ENCODE measurements around the gene SLC26A9. TPM values are rescaled to one million over a fixed set of nuclear protein-coding genes. Genes with fewer than 3 reads are reported as not detected.

Gene SLC26A9
- total and polyA plus RNA-seq, 2 of the 4 experiments (the other 2 are of a cell fraction) = not detected

- Histone ChIP-seq H3K36me3 (ENCODE audit: control insufficient read depth, insufficient read depth, low read length) (no peaks in the 10 kb centered on the region), H2BK20ac (ENCODE audit: low read depth, low read length) (no peak overlapping the region), H4K91ac (ENCODE audit: insufficient read depth, low read depth, low read length) (no peak overlapping the region), H3K4me3 (ENCODE audit: insufficient read depth, low read depth, low read length) (no peak overlapping the region), H4K8ac (ENCODE audit: low read depth in 2 of 2, low read length in 2 of 2) (no peak overlapping the region), H3K4me2 (ENCODE audit: low read depth, low read length) (no peak overlapping the region), H2AFZ (replicated peaks; ENCODE audit: low read length, poor library complexity) (no peak overlapping the region), H3K9ac (ENCODE audit: low read depth, low read length) (no peak overlapping the region), H3K9me1 (ENCODE audit: insufficient read depth, low read length) (0 out of 2 replicates have a peak, but pooled peaks cover 2% of the 10 kb centered on the region), H3K79me1 (ENCODE audit: low read depth in 1 of 2, low read length in 2 of 2) (no peaks in the 10 kb centered on the region), H4K20me1 (ENCODE audit: insufficient read depth, low read length) (no peaks in the 10 kb centered on the region), H3K18ac (ENCODE audit: low read depth, low read length) (no peak overlapping the region), H2BK120ac (ENCODE audit: low read depth, low read length) (no peak overlapping the region), H3K23ac (ENCODE audit: low read depth, low read length) (no peak overlapping the region), H2AK9ac (replicated peaks; ENCODE audit: low read depth, low read length, poor library complexity) (no peak overlapping the region), H3K4ac (ENCODE audit: low read depth, low read length) (no peak overlapping the region), H3K56ac (ENCODE audit: extremely low read depth, insufficient read depth, low read length) (no peak overlapping the region), H2BK15ac (ENCODE audit: low read depth, low read length) (no peak overlapping the region), H3K14ac (replicated peaks; ENCODE audit: low read depth, low read length) (no peak overlapping the region), H4K5ac (ENCODE audit: low read depth, low read length) (no peak overlapping the region), H3K4me1 (ENCODE audit: control insufficient read depth, insufficient read depth, low read length) (peaks cover 6% of the 10 kb centered on the region), H2AK5ac (ENCODE audit: low read depth, low read length) (no peak overlapping the region), H2BK5ac (ENCODE audit: low read depth, low read length, poor library complexity, severe bottlenecking) (no peak overlapping the region), H3K9me3 (ENCODE audit: control insufficient read depth, insufficient read depth, low read length) (no peaks in the 10 kb centered on the region), H3K27ac (ENCODE audit: insufficient read depth, low read length) (no peak overlapping the region), H3K27me3 (ENCODE audit: control insufficient read depth, insufficient read depth, low read length) (peaks cover 32% of the 10 kb centered on the region)
- WGBS, 2 experiments (ENCODE audit: extremely low coverage in 2 of 2, insufficient read length in 1 of 2) = no CpG with 5 or more reads among the region's 1 CpG
- in situ Hi-C loops (cut with MboI; ENCODE audit: low sequenced_read_pairs) = no loop called here
- TF ChIP-seq RAD21 (IDR thresholded peaks at IDR 0.05; ENCODE audit: low read length) (no peak), NFE2L2 (IDR thresholded peaks at IDR 0.05; ENCODE audit: low read depth, low read length) (no peak), RCOR1 (IDR thresholded peaks at IDR 0.05; ENCODE audit: insufficient replicate concordance, low read length) (no peak), MXI1 (IDR thresholded peaks at IDR 0.05; ENCODE audit: borderline replicate concordance, low read depth, low read length) (no peak), MAFK (IDR thresholded peaks at IDR 0.05; ENCODE audit: low read depth, low read length) (no peak), MAZ (IDR thresholded peaks at IDR 0.05; ENCODE audit: borderline replicate concordance, low read depth, low read length) (no peak)
- TF ChIP-seq, protein P1, sequence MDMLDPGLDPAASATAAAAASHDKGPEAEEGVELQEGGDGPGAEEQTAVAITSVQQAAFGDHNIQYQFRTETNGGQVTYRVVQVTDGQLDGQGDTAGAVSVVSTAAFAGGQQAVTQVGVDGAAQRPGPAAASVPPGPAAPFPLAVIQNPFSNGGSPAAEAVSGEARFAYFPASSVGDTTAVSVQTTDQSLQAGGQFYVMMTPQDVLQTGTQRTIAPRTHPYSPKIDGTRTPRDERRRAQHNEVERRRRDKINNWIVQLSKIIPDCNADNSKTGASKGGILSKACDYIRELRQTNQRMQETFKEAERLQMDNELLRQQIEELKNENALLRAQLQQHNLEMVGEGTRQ (IDR thresholded peaks at IDR 0.05; ENCODE audit: low read depth, low read length) = no peak
- TF ChIP-seq, protein P2, sequence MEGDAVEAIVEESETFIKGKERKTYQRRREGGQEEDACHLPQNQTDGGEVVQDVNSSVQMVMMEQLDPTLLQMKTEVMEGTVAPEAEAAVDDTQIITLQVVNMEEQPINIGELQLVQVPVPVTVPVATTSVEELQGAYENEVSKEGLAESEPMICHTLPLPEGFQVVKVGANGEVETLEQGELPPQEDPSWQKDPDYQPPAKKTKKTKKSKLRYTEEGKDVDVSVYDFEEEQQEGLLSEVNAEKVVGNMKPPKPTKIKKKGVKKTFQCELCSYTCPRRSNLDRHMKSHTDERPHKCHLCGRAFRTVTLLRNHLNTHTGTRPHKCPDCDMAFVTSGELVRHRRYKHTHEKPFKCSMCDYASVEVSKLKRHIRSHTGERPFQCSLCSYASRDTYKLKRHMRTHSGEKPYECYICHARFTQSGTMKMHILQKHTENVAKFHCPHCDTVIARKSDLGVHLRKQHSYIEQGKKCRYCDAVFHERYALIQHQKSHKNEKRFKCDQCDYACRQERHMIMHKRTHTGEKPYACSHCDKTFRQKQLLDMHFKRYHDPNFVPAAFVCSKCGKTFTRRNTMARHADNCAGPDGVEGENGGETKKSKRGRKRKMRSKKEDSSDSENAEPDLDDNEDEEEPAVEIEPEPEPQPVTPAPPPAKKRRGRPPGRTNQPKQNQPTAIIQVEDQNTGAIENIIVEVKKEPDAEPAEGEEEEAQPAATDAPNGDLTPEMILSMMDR (conservative IDR thresholded peaks at IDR 0.05; ENCODE audit: low read depth, low read length) = no peak
- TF ChIP-seq, protein P3, sequence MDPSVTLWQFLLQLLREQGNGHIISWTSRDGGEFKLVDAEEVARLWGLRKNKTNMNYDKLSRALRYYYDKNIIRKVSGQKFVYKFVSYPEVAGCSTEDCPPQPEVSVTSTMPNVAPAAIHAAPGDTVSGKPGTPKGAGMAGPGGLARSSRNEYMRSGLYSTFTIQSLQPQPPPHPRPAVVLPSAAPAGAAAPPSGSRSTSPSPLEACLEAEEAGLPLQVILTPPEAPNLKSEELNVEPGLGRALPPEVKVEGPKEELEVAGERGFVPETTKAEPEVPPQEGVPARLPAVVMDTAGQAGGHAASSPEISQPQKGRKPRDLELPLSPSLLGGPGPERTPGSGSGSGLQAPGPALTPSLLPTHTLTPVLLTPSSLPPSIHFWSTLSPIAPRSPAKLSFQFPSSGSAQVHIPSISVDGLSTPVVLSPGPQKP (IDR thresholded peaks at IDR 0.05; ENCODE audit: borderline replicate concordance, low read depth, low read length) = no peak
- no TSS peak for BruUV-seq (replicated peaks)
- DNase-seq = no peak
- dilution Hi-C loops (cut with HindIII; ENCODE audit: low sequenced_read_pairs, unreplicated experiment) = no loop called here
- POLR2A ChIA-PET (ENCODE audit: unreplicated experiment) = no interaction called here
- CTCF ChIA-PET = no interaction called here
- ATAC-seq (ENCODE audit: low read depth) = no peak
- intact Hi-C loops (cut with micrococcal nuclease) = no loop called here
Observed at GRCh38 chr1:205938682-205939081, 4.6 kb downstream of the SLC26A9 start.
